Activated T-helper 1 cell treated with anti-CD3 and anti-CD28 coated beads, Interleukin-12 subunit alpha, Interleukin-12 subunit beta, Interleukin-2, Interleukin-4 antibody, amounts not matched to agents 30 ng/mL and 10 ng/mL and 1 ng/mL, durations not matched to agents 14 hours and 24 hours and 36 hours (primary cell): Measurements from ENCODE around the gene SMIM24. TPM values are rescaled to one million over a fixed set of nuclear protein-coding genes. Genes with fewer than 3 reads are reported as not detected.

Experiments used
- DNase-seq: peaks from one replicate; pipeline ENCODE4 v3.0.0; 2021; ENCODE audit warnings: low spot score
- H3K27ac Mint-ChIP-seq: one replicate; pipeline ENCODE4 v1.8.0; 2021; ENCODE audit warnings: mild to moderate bottlenecking, mixed read lengths
- H3K27me3 Mint-ChIP-seq: one replicate; pipeline ENCODE4 v1.8.0; 2022; ENCODE audit warnings: mild to moderate bottlenecking, moderate library complexity, mixed read lengths; ENCODE audit not compliant: insufficient read depth
- H3K36me3 Mint-ChIP-seq: one replicate; pipeline ENCODE4 v1.8.0; 2021; ENCODE audit warnings: low read depth, mixed read lengths
- H3K4me1 Mint-ChIP-seq: one replicate; pipeline ENCODE4 v1.8.0; 2021; ENCODE audit warnings: low read depth, mixed read lengths
- H3K4me3 Mint-ChIP-seq: one replicate; pipeline ENCODE4 v1.8.0; 2021; ENCODE audit warnings: mild to moderate bottlenecking, moderate library complexity, mixed read lengths
- H3K9me3 Mint-ChIP-seq: one replicate; pipeline ENCODE4 v1.8.0; 2021; ENCODE audit warnings: mixed read lengths
- intact Hi-C: fragments of 100-400 bp; cut with micrococcal nuclease; formaldehyde crosslinking; loops from one replicate; pipeline ENCODE4 v1.15.1; 2024
- total RNA-seq: library from RNA; stranded (reverse); gene quantifications from 2 replicates; pipeline ENCODE4 v1.2.3, GENCODE V29; 2022

SMIM24 gene
- total RNA-seq, 1 donor from 2014 or later: not detected

DNA sequence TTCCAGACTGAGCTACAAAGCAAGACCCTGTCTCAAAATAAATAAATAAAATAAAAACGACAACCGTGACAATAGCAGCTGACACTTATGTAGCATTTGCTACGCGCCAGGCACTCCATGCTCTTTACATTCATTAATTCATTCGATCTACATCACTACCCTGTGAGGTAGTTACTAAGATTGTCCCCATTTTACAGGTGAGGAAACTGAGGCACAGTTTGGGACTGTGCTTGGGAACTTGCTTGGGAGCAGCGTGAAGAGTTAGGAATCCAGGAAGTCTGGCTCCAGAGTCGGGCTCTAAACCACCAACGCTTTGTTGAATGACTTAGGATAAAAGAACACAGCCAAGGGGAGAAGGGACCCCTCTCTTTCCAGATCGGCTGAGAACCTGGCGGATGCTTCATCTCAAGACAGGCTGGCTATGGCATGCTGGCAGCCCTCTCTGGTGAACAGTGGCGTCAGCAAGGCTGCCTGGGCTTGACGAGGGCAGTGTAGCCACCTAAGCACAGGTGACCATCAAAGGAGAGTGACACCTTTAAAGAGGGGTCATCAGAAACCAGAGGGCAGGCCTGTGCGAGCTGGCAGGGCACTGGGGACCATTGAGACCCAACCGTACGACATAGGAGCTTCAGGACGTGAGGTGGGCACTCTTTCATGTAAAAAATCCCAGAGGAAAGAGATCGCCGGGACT lies 19.6 kb upstream of the SMIM24 start:
- Mint-ChIP-seq H3K27ac (peak overlapping the region; percentile 97), H3K4me3 (peak overlapping the region; percentile 91), H3K36me3 (peaks cover 17% of the 10 kb centered on the region), H3K9me3 (no peaks in the 10 kb centered on the region), H3K27me3 (peaks cover 2% of the 10 kb centered on the region), H3K4me1 (peaks cover 31% of the 10 kb centered on the region)
- intact Hi-C loops: loop anchor here (2.0 kb wide), 1 partner anchor 65 kb away; no protein-coding TSS in a partner anchor
- DNase-seq: no peak

- no peak overlapping the region for H3K27ac Mint-ChIP-seq
- no peak for DNase-seq
Measured at GRCh38 chr19:3497757-3498520, 17.6 kb upstream of the SMIM24 start.

GRCh38 chr19:3496392-3497273 lies 16.3 kb upstream of the SMIM24 start:
- DNase-seq: no peak
- Mint-ChIP-seq H3K27ac (peak overlapping the region; percentile 34), H3K9me3 (no peaks in the 10 kb centered on the region), H3K36me3 (peaks cover 30% of the 10 kb centered on the region), H3K4me1 (peaks cover 27% of the 10 kb centered on the region), H3K27me3 (peaks cover 2% of the 10 kb centered on the region), H3K4me3 (no peak overlapping the region)
- intact Hi-C loops: no loop called here

More at GRCh38 chr19:3497757-3498520, 17.6 kb upstream of the SMIM24 start:
- Mint-ChIP-seq H3K36me3 (peaks cover 26% of the 10 kb centered on the region), H3K4me3 (no peak overlapping the region), H3K9me3 (no peaks in the 10 kb centered on the region), H3K4me1 (peaks cover 27% of the 10 kb centered on the region), H3K27me3 (peaks cover 2% of the 10 kb centered on the region)
- intact Hi-C loops: no loop called here

GRCh38 chr19:3494559-3494958 lies 14.2 kb upstream of the SMIM24 start:
- Mint-ChIP-seq H3K27me3 (no peaks in the 10 kb centered on the region), H3K4me1 (peaks cover 19% of the 10 kb centered on the region), H3K27ac (peak overlapping the region; percentile 29), H3K9me3 (no peaks in the 10 kb centered on the region), H3K4me3 (peak overlapping the region; percentile 39), H3K36me3 (peaks cover 30% of the 10 kb centered on the region)
- intact Hi-C loops: loop anchor here (2.0 kb wide), 1 partner anchor 16 kb away; no protein-coding TSS in a partner anchor
- peak; percentile 54 for DNase-seq

DNA sequence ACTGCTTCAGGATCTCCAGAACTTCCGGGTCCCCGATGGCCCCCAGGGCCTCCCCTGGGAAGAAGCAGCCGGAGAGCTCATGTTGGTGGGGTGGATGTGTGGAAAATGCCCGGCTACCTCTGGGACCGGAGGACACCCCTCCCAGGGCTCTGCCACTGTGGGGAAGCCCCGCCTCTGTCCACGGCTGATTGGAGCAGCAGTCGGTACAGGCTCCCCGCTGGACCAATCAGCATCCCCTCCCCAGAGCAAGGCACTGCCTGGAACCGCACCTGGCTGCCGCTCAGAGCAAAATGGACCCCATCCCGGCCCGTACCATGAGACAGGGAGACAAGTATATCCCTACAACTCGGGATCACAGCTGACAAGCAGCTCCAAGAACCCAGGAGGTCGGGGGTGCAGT lies 13.7 kb upstream of the SMIM24 start:
- intact Hi-C loops: loop anchor here (2.0 kb wide), 1 partner anchor 15 kb away; no protein-coding TSS in a partner anchor
- no peak overlapping the region for H3K27ac Mint-ChIP-seq
- H3K9me3 Mint-ChIP-seq: no peaks in the 10 kb centered on the region
- peaks cover 28% of the 10 kb centered on the region for H3K36me3 Mint-ChIP-seq
- peak overlapping the region; percentile 39 for H3K4me3 Mint-ChIP-seq
- peaks cover 16% of the 10 kb centered on the region for H3K4me1 Mint-ChIP-seq
- no peaks in the 10 kb centered on the region for H3K27me3 Mint-ChIP-seq
- no peak for DNase-seq

DNA sequence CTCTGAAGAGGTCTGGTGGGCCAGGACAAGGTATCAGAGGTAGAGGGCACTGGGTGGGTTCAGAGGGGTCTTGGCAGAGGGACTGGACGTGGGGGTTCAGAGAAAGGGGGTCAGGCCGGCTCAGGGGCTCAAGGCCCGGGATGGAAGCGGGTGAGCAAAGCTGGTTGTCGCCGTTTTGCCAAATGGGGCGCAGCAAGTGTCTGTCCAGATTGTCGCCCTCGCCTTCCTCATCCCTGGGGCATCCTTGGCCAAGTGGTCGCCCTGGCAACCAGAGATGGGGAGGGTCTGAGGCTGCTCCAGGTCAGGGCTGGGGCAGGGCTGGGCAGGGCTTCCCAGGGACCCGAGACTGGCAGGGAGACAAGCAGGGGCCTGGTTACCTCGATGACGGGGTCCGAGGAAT lies 13.3 kb upstream of the SMIM24 start:
- no peak for DNase-seq
- intact Hi-C loops: loop anchor here (2.0 kb wide), 1 partner anchor 15 kb away; no protein-coding TSS in a partner anchor
- peak overlapping the region; percentile 48 for H3K27ac Mint-ChIP-seq
- H3K4me3 Mint-ChIP-seq: no peak overlapping the region
- H3K36me3 Mint-ChIP-seq: peaks cover 26% of the 10 kb centered on the region
- peaks cover 12% of the 10 kb centered on the region for H3K4me1 Mint-ChIP-seq
- H3K27me3 Mint-ChIP-seq: no peaks in the 10 kb centered on the region
- H3K9me3 Mint-ChIP-seq: no peaks in the 10 kb centered on the region

DNA sequence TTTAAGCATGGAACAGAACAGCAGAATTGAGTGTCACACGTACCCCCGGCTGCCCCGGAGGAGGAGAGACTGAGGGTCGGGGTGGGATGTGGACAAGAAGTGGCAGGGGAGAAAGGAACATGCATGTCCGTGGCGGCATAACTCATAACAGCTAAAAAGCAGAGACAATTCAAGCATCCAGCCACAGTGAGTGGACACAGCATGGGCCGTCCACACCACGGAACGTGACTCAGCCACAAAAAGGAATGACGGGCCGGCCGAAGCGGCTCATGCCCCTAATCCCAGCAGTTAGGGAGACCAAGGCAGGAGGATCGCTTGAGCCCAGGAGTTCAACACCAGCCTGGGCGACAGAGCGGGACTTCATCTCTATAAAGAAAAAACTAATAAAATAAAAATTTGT lies 12.6 kb upstream of the SMIM24 start:
- peaks cover 24% of the 10 kb centered on the region for H3K36me3 Mint-ChIP-seq
- peaks cover 7% of the 10 kb centered on the region for H3K4me1 Mint-ChIP-seq
- H3K4me3 Mint-ChIP-seq: no peak overlapping the region
- DNase-seq: no peak
- H3K27me3 Mint-ChIP-seq: no peaks in the 10 kb centered on the region
- no peaks in the 10 kb centered on the region for H3K9me3 Mint-ChIP-seq
- H3K27ac Mint-ChIP-seq: no peak overlapping the region
- intact Hi-C loops: no loop called here

GRCh38 chr19:3492131-3492839 lies 12.0 kb upstream of the SMIM24 start:
- no peak for DNase-seq
- Mint-ChIP-seq H3K27me3 (no peaks in the 10 kb centered on the region), H3K9me3 (no peaks in the 10 kb centered on the region), H3K27ac (no peak overlapping the region), H3K36me3 (peaks cover 23% of the 10 kb centered on the region), H3K4me1 (peaks cover 5% of the 10 kb centered on the region), H3K4me3 (no peak overlapping the region)
- intact Hi-C loops: no loop called here

DNA sequence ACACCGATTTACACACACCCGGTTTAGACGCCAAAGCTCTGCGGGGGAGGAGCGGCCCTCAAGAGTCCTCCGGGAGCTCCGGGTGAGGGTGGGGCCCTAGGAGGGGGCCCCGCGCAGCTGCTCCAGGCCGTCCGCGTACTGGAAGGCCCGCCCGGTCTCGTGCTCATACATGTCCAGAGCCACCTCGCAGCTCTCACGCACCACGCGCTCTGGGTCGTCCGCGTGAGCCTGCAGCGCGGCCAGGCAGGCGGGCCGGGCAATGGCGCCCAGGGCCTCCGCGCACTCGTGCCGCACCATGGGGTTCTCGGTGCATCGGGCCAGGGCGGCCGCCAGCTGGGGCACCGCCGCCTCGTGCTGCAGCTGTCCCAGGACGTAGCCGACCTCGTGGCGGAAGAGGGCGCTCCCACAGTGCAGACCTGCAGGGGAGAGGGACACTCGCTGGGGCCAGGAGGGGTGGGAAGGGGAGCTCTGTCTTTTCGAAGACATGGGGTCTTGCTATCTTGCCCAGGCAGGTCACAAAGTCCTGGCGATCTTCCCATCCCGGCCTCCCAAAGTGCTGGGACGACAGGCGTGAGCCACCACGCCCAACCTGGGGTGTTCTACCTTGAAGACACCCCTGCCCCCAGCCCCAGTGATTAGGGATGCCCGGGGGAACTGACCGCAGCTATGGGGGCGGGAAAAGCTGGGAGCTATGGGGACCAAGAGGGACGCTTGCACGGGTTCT lies 11.2 kb upstream of the SMIM24 start:
- H3K9me3 Mint-ChIP-seq: no peaks in the 10 kb centered on the region
- peaks cover 18% of the 10 kb centered on the region for H3K36me3 Mint-ChIP-seq
- DNase-seq: no peak
- H3K27me3 Mint-ChIP-seq: no peaks in the 10 kb centered on the region
- H3K4me1 Mint-ChIP-seq: no peaks in the 10 kb centered on the region
- intact Hi-C loops: no loop called here
- no peak overlapping the region for H3K27ac Mint-ChIP-seq
- H3K4me3 Mint-ChIP-seq: no peak overlapping the region

DNA sequence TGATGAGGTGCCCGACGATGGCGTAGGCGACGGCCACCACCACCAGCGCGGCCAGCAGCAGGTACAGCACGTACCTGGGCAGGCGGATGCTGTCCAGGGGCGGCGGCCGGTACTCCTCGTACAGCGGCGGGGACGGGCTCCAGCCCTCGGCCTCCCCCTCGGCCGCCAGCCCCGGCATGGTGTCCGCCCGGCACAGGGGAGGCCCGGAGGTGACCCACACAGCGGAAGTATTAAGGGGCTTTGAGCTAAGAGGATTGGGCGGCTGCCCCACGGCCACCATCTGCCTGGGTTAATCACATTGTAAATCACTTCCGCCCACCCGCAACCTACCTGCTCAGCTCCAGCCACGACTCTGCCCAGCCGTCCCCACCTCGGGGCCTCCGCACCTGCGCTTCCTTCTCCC lies 2.9 kb upstream of the SMIM24 start, which contains the start of gene SMIM44:
Gene SMIM44 (minus strand): TSS at position 216 of the 403 bp plus-strand sequence. CDS start 38 bp downstream, at position 178.
- no peaks in the 10 kb centered on the region for H3K9me3 Mint-ChIP-seq
- H3K4me3 Mint-ChIP-seq: no peak within 1 kb of the TSS
- DNase-seq: no peak
- no peaks in the 10 kb centered on the region for H3K27me3 Mint-ChIP-seq
- H3K27ac Mint-ChIP-seq: no peak within 1 kb of the TSS
- intact Hi-C loops: no loop called here
- no peaks in the 10 kb centered on the region for H3K36me3 Mint-ChIP-seq
- H3K4me1 Mint-ChIP-seq: peaks cover under 1% of the 10 kb centered on the region

- intact Hi-C loops: no loop called here
- Mint-ChIP-seq H3K27ac (no peak overlapping the region), H3K4me1 (peaks cover 6% of the 10 kb centered on the region), H3K4me3 (no peak overlapping the region), H3K9me3 (no peaks in the 10 kb centered on the region), H3K27me3 (no peaks in the 10 kb centered on the region), H3K36me3 (no peaks in the 10 kb centered on the region)
- DNase-seq: no peak
Measured at GRCh38 chr19:3482507-3483225, 2.3 kb upstream of the SMIM24 start.
